ENCODE data around the gene KIAA1958. TPM values are rescaled to one million over a fixed set of nuclear protein-coding genes. Genes with fewer than 3 reads are reported as not detected.

KIAA1958 gene
- total RNA-seq, 1 experiment from 2014 or later = 18.5 TPM

DNA sequence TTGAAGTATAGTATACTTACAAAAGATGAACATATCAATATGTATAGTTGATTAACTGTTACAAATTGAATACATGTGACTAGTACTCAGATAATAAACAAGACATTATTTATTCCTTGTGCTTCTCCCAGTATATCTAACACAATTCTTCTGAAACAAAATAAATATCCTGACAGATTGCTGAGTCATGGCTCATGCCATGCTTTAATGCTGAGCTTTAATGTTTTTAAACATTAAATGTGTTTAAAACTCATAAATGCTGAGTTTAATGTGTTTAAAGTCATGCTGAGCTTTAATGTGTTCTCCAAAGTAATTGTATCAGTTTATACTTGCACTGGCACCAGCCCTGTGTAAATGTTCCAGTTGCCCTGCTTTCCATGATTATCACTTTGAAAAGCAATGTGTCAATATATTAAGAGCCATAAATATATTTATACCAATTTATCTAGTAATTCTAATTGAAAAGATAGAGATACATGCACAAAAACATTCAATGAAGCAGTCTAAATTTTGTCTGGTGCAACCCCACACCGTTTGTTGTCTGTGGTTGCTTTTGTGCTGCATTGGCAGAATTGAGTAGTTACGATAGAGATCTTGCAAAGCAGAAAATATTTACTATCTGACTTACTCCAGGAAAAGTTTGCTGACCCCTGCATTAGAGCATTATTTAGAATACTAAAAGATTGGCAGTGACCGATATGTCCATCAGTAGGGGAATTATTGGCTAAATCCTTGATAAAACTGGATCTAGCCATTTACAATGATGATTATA, 15.7 kb downstream of the KIAA1958 start:
- no peaks in the 10 kb centered on the region for H3K27me3 ChIP-seq (ENCODE audit: insufficient read depth, low read length)
- H3K4me3 ChIP-seq (replicated peaks in 1 of 2; ENCODE audit: low read depth in 1 of 2, low read length in 2 of 2) = no peak overlapping the region
- TF ChIP-seq EGR1 (IDR thresholded peaks at IDR 0.05; ENCODE audit: low read depth) = no peak
- no peak for TF ChIP-seq POLR2A (IDR thresholded peaks at IDR 0.05; ENCODE audit: borderline replicate concordance, extremely low read depth, insufficient read depth, insufficient read length)
- TF ChIP-seq, protein P1, sequence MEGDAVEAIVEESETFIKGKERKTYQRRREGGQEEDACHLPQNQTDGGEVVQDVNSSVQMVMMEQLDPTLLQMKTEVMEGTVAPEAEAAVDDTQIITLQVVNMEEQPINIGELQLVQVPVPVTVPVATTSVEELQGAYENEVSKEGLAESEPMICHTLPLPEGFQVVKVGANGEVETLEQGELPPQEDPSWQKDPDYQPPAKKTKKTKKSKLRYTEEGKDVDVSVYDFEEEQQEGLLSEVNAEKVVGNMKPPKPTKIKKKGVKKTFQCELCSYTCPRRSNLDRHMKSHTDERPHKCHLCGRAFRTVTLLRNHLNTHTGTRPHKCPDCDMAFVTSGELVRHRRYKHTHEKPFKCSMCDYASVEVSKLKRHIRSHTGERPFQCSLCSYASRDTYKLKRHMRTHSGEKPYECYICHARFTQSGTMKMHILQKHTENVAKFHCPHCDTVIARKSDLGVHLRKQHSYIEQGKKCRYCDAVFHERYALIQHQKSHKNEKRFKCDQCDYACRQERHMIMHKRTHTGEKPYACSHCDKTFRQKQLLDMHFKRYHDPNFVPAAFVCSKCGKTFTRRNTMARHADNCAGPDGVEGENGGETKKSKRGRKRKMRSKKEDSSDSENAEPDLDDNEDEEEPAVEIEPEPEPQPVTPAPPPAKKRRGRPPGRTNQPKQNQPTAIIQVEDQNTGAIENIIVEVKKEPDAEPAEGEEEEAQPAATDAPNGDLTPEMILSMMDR (IDR thresholded peaks at IDR 0.05 in 2 of 3, conservative IDR thresholded peaks at IDR 0.05 in 1 of 3; ENCODE audit: borderline replicate concordance in 1 of 3, insufficient read depth in 1 of 3, low read depth in 2 of 3, low read length in 2 of 3) = no peak
- TF ChIP-seq EZH2 (IDR thresholded peaks at IDR 0.05) = no peak
- no peak for TF ChIP-seq POLR2AphosphoS5 (IDR thresholded peaks at IDR 0.05; ENCODE audit: low read depth, low read length)
- no peak for TF ChIP-seq SIN3A (IDR thresholded peaks at IDR 0.05; ENCODE audit: low read depth)
- no TSS peak for BruUV-seq (replicated peaks)
- H3K36me3 ChIP-seq (ENCODE audit: control insufficient read depth in 1 of 2, insufficient read depth in 2 of 2, low read length in 2 of 2) = no peaks in the 10 kb centered on the region
- no peak overlapping the region for H3K9ac ChIP-seq (ENCODE audit: low read length)
- ATAC-seq = no peak
- no peaks in the 10 kb centered on the region for H3K9me2 ChIP-seq (ENCODE audit: insufficient read depth)
- intact Hi-C loops (cut with micrococcal nuclease) = no loop called here
- POLR2A ChIA-PET = no interaction called here
- no peaks in the 10 kb centered on the region for H3K9me3 ChIP-seq (ENCODE audit: control insufficient read depth in 1 of 2, insufficient read depth in 1 of 2, low read depth in 1 of 2, low read length in 2 of 2)
- H3K4me2 ChIP-seq (ENCODE audit: low read length) = no peak overlapping the region
- peaks cover 33% of the 10 kb centered on the region for H3K79me2 ChIP-seq (ENCODE audit: insufficient read depth, low read length)
- RAD21 ChIA-PET (ENCODE audit: low non-redundant PET in 1 of 2, low total read pairs in 2 of 2, uncharacterized antibody in 2 of 2, unreplicated experiment in 2 of 2) = no interaction called here
- no peak for DNase-seq (ENCODE audit: low read depth, low spot score)
- H4K20me1 ChIP-seq (ENCODE audit: insufficient read depth) = no peaks in the 10 kb centered on the region
- no peaks in the 10 kb centered on the region for H3K4me1 ChIP-seq (ENCODE audit: control insufficient read depth in 1 of 2, insufficient read depth in 2 of 2, low read length in 2 of 2)
- CTCF ChIA-PET = no interaction called here
- H3K27ac ChIP-seq (ENCODE audit: low read depth, low read length) = no peak overlapping the region
- H2AFZ ChIP-seq (ENCODE audit: low read depth, low read length, poor library complexity, severe bottlenecking) = no peak overlapping the region

GRCh38 chr9:112503170-112503569, 16.5 kb downstream of the KIAA1958 start:
- ChIA-PET CTCF (no interaction called here), POLR2A (no interaction called here)
- no peak overlapping the region for H3K4me3 ChIP-seq (replicated peaks in 1 of 2; ENCODE audit: low read depth in 1 of 2, low read length in 2 of 2)

More at GRCh38 chr9:112503170-112503569, 16.5 kb downstream of the KIAA1958 start:
- ATAC-seq (no peak), DNase-seq (ENCODE audit: low read depth, low spot score) (no peak)
- H3K36me3 ChIP-seq (ENCODE audit: control insufficient read depth in 1 of 2, insufficient read depth in 2 of 2, low read length in 2 of 2) = no peaks in the 10 kb centered on the region
- H2AFZ ChIP-seq (ENCODE audit: low read depth, low read length, poor library complexity, severe bottlenecking) = no peak overlapping the region
- RAD21 ChIA-PET (ENCODE audit: low non-redundant PET in 1 of 2, low total read pairs in 2 of 2, uncharacterized antibody in 2 of 2, unreplicated experiment in 2 of 2) = no interaction called here
- H3K9me2 ChIP-seq (ENCODE audit: insufficient read depth) = no peaks in the 10 kb centered on the region
- H3K27ac ChIP-seq (ENCODE audit: low read depth, low read length) = no peak overlapping the region
- H3K27me3 ChIP-seq (ENCODE audit: insufficient read depth, low read length) = no peaks in the 10 kb centered on the region
- TF ChIP-seq ATF3 (IDR thresholded peaks at IDR 0.05) (no peak), POLR2AphosphoS5 (IDR thresholded peaks at IDR 0.05; ENCODE audit: low read depth, low read length) (no peak), ZBTB33 (IDR thresholded peaks at IDR 0.05; ENCODE audit: extremely low read depth, insufficient replicate concordance, low read length) (no peak), SIN3A (IDR thresholded peaks at IDR 0.05; ENCODE audit: low read depth) (no peak)
- TF ChIP-seq, protein P2, sequence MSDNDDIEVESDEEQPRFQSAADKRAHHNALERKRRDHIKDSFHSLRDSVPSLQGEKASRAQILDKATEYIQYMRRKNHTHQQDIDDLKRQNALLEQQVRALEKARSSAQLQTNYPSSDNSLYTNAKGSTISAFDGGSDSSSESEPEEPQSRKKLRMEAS (IDR thresholded peaks at IDR 0.05) = no peak
- no peak overlapping the region for H3K9ac ChIP-seq (ENCODE audit: low read length)
- intact Hi-C loops (cut with micrococcal nuclease) = no loop called here
- H4K20me1 ChIP-seq (ENCODE audit: insufficient read depth) = no peaks in the 10 kb centered on the region
- peaks cover 33% of the 10 kb centered on the region for H3K79me2 ChIP-seq (ENCODE audit: insufficient read depth, low read length)
- BruUV-seq (replicated peaks) = no TSS peak
- H3K4me2 ChIP-seq (ENCODE audit: low read length) = no peak overlapping the region
- H3K4me1 ChIP-seq (ENCODE audit: control insufficient read depth in 1 of 2, insufficient read depth in 2 of 2, low read length in 2 of 2) = no peaks in the 10 kb centered on the region
- no peaks in the 10 kb centered on the region for H3K9me3 ChIP-seq (ENCODE audit: control insufficient read depth in 1 of 2, insufficient read depth in 1 of 2, low read depth in 1 of 2, low read length in 2 of 2)

All from HCT116 (cell line).